Left lung (tissue), 10 donors: Measurements from ENCODE around the gene ERC2. TPM values are rescaled to one million over a fixed set of nuclear protein-coding genes. Genes with fewer than 3 reads are reported as not detected.

Source experiments
- ATAC-seq: fragments of 200-7000 bp; cut with Tn5 transposase; one replicate; pipeline ENCODE4 v1.9.1; 2020; ENCODE audit warnings: moderate library complexity
- DNase-seq, 4 donors: peaks; one replicate each; pipeline ENCODE4 v3.0.0-alpha.2; 2013 to 2020
- H3K27ac ChIP-seq, 2 donors: fragments of 200-600 bp; sonication (generic) in 1 of 2; one replicate each; pipeline versions ENCODE4 v1.5.0 to v1.8.0; 2020 to 2021
- H3K27me3 ChIP-seq, 2 donors: fragments of 200-600 bp; sonication (generic) in 1 of 2; one replicate each; pipeline versions ENCODE4 v1.5.0 to v1.8.0; 2020 to 2021
- H3K36me3 ChIP-seq, 2 donors: fragments of 200-600 bp; sonication (generic) in 1 of 2; one replicate each; pipeline versions ENCODE4 v1.5.0 to v1.8.0; 2020 to 2021
- H3K4me1 ChIP-seq, 2 donors: fragments of 200-600 bp; one replicate each; pipeline ENCODE4 v1.8.0; 2021
- H3K4me3 ChIP-seq, 2 donors: fragments of 200-600 bp; sonication (generic) in 1 of 2; one replicate each; pipeline versions ENCODE4 v1.5.0 to v1.8.0; 2020 to 2021; ENCODE audit warnings: mild to moderate bottlenecking in 1 of 2
- H3K9me3 ChIP-seq, 2 donors: fragments of 200-600 bp; sonication (generic) in 1 of 2; one replicate each; pipeline versions ENCODE4 v1.5.0 to v1.8.0; 2020 to 2021
- intact Hi-C, 2 donors: fragments of 100-400 bp; cut with DNase I; formaldehyde crosslinking; loops; one replicate each; pipeline versions ENCODE4 v1.11.2 to v1.14.2; 2022
- polyA plus RNA-seq, 6 donors: library from polyadenylated mRNA; unstranded; fragments of 120-200 nt; gene quantifications; one replicate each; pipeline ENCODE4 v1.2.1, GENCODE V29; 2013; ENCODE audit not compliant: insufficient read length in 6 of 6
- total RNA-seq, 2 donors: library from RNA; stranded (reverse); fragmentation: NEBNext Ultra II Directional; extraction: Animal tissue kit (Norgen Biotek cat#: 25700); gene quantifications; one replicate each; pipeline ENCODE4 v1.2.1, GENCODE V29; 2021
- TF ChIP-seq, protein P1 (sequence below), 2 donors: fragments of 200-600 bp; sonication (generic) in 1 of 2; IDR thresholded peaks; one replicate each; pipeline versions ENCODE4 v1.5.0 to v1.8.0; 2021; ENCODE audit warnings: antibody characterized with exemption in 2 of 2
- donor health status: DM: no; HTN: yes; CAD: no.
- donor health status: DM: no; HTN: no; CAD: no.

ERC2 gene
- total and polyA plus RNA-seq, 8 donors = 1.6 to 3.3 (median 2.1) TPM

DNA sequence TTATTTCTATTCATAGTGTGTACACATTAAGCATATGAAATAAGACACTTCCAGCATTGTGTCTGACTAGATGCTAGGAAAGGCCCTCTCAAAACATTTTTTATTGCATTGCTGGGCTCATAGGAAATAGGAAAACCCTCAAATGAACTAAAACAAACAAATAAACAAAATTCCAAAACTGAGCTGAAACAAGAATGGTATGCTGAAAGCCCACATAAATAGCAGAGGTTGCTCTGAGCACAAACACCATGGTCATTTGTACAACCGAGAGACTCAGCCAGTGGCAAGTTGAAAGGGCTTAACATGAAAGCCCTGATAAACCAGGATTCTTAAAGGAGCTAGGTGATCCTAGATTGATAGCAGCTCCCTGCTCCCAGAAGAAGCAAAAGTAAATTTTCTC lies 671.2 kb downstream of the ERC2 start:
- H3K27ac ChIP-seq = no peak overlapping the region
- TF ChIP-seq, protein P1, sequence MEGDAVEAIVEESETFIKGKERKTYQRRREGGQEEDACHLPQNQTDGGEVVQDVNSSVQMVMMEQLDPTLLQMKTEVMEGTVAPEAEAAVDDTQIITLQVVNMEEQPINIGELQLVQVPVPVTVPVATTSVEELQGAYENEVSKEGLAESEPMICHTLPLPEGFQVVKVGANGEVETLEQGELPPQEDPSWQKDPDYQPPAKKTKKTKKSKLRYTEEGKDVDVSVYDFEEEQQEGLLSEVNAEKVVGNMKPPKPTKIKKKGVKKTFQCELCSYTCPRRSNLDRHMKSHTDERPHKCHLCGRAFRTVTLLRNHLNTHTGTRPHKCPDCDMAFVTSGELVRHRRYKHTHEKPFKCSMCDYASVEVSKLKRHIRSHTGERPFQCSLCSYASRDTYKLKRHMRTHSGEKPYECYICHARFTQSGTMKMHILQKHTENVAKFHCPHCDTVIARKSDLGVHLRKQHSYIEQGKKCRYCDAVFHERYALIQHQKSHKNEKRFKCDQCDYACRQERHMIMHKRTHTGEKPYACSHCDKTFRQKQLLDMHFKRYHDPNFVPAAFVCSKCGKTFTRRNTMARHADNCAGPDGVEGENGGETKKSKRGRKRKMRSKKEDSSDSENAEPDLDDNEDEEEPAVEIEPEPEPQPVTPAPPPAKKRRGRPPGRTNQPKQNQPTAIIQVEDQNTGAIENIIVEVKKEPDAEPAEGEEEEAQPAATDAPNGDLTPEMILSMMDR (IDR thresholded peaks at IDR 0.05) = no peak
- no peak for ATAC-seq
- H3K9me3 ChIP-seq = no peaks in the 10 kb centered on the region
- no peaks in the 10 kb centered on the region for H3K36me3 ChIP-seq
- H3K4me1 ChIP-seq = no peaks in the 10 kb centered on the region
- H3K27me3 ChIP-seq = no peaks in the 10 kb centered on the region
- DNase-seq = no peak
- intact Hi-C loops = no loop called here
- no peak overlapping the region for H3K4me3 ChIP-seq

DNA sequence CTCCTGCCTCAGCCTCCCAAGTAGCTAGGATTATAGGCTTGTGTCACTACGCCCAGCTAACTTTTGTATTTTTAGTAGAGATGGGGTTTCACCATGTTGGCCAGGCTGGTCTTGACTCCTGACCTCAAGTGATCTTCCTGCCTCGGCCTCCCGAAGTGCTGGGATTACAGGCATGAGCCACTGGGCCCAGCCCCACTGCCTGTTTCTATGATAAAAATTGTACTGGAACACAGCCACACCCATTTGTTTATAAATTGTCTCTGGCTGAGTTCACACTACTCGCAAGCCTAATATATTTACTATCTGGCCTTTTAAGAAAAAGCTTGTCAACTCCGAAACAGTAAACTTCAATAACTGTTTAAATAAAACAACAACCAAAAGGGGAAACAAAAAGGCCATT lies 671.7 kb downstream of the ERC2 start:
- Histone ChIP-seq H3K27me3 (no peaks in the 10 kb centered on the region), H3K27ac (no peak overlapping the region), H3K9me3 (no peaks in the 10 kb centered on the region), H3K36me3 (no peaks in the 10 kb centered on the region), H3K4me3 (no peak overlapping the region), H3K4me1 (no peaks in the 10 kb centered on the region)
- intact Hi-C loops = no loop called here
- peak; percentile 32 for ATAC-seq
- TF ChIP-seq, protein P1 (IDR thresholded peaks at IDR 0.05) = no peak
- DNase-seq = no peak

DNA sequence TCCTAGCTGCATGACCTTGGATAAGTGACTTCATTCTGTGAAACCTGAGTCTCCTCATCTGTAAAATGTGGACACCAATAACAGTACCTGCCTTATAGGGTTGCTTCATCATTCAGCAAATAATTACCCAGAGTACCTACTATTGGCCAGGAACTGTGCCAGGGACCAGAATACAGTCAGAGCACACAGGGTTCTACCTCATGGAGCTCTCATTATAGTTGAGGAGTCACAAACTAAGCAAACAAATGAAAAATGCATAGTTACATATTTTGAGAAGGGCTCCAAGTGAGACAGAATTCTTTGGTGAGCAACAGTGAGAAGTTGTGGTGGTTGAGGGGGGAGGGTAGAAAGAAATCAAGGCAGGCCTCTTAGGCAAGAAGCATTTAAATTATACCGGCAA lies 672.5 kb downstream of the ERC2 start:
- Histone ChIP-seq H3K4me1 (no peaks in the 10 kb centered on the region), H3K4me3 (no peak overlapping the region), H3K36me3 (no peaks in the 10 kb centered on the region), H3K27ac (no peak overlapping the region), H3K27me3 (no peaks in the 10 kb centered on the region), H3K9me3 (no peaks in the 10 kb centered on the region)
- TF ChIP-seq, protein P1 (IDR thresholded peaks at IDR 0.05) = no peak
- intact Hi-C loops = no loop called here
- DNase-seq (no peak), ATAC-seq (peak; percentile 55)

DNA sequence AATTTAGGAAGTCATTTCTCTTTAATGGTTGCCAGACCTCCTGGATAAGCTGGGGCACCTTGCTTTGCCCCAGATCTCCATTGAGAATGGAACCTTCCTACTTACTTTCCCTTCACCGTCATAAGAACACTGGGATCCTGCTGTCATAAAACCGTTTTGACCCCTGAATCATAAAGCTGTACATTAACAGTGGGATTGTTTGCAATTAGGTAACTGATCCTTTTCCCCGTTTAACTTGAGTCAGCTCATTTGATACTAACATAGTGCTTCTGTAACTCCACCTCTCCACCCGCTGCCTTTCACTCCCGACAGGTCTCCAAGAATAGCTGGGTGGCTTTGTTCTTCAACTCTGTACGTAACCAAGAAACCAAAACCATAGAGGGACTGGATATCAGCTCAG lies 673.0 kb downstream of the ERC2 start:
- no peaks in the 10 kb centered on the region for H3K27me3 ChIP-seq
- no peaks in the 10 kb centered on the region for H3K36me3 ChIP-seq
- no peaks in the 10 kb centered on the region for H3K4me1 ChIP-seq
- intact Hi-C loops = no loop called here
- no peak overlapping the region for H3K27ac ChIP-seq
- ATAC-seq (no peak), DNase-seq (no peak)
- TF ChIP-seq, protein P1 (IDR thresholded peaks at IDR 0.05) = no peak
- H3K4me3 ChIP-seq = no peak overlapping the region
- H3K9me3 ChIP-seq = no peaks in the 10 kb centered on the region

DNA sequence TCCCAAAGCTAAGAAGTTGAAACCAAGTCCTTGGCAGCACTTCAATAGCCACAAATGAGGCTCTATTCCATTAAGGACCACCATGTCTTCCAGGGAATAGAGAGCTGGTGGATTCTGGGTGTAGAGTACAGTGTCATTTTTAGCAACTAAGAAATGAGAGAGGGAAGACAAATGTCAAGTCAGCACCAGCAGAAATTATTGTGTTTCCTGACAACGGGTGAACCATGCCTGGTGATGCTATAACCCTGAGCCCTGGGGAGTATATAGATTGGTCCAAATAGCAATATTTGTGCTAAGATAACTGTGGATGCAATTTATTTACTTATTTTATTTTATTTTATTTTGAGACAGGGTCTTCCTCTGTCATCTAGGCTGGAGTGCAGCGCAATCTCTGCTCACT lies 675.5 kb downstream of the ERC2 start:
- no peaks in the 10 kb centered on the region for H3K36me3 ChIP-seq
- H3K27ac ChIP-seq = no peak overlapping the region
- DNase-seq (no peak), ATAC-seq (no peak)
- TF ChIP-seq, protein P1 (IDR thresholded peaks at IDR 0.05) = no peak
- H3K9me3 ChIP-seq = no peaks in the 10 kb centered on the region
- intact Hi-C loops = no loop called here
- no peaks in the 10 kb centered on the region for H3K4me1 ChIP-seq
- no peak overlapping the region for H3K4me3 ChIP-seq
- no peaks in the 10 kb centered on the region for H3K27me3 ChIP-seq
